NCI-H1436 treated with DMSO at 0.1 percent for 48 hours (cell line): Measurements from ENCODE around the gene ABCC8.

Experiments
- DNase-seq: peaks from one replicate; lab custom pipeline; 2025; lab: John Stamatoyannopoulos, UW

The ABCC8 gene

DNA sequence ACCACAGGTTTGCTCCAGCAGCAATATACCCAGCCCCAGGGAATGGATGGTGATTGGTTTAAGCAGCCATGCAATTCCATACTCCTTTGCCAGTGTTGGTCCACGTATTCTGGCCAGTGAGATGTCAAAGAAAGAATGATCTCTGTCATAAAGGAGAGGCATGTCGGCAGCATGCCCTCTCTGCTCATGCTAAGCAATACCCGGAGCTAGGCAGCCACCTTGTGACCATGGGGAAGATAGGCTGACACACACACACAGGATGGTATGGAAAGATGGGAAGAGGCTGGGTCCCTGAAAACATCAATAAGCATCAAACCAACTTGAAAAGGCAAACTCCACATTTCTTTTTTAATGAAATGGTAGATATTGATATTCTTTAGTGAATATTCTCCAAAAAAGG lies 5.1 kb downstream of the ABCC8 start:
- no peak for DNase-seq

GRCh38 chr11:17469998-17470397 lies 6.6 kb downstream of the ABCC8 start:
- DNase-seq, result no peak

GRCh38 chr11:17468122-17468521 lies 8.5 kb downstream of the ABCC8 start:
- DNase-seq, result no peak

- DNase-seq, result no peak
These were observed 13.0 kb downstream of the ABCC8 start for GRCh38 chr11:17463546-17464174.

GRCh38 chr11:17462940-17463339 lies 13.7 kb downstream of the ABCC8 start:
- DNase-seq, result no peak

DNA sequence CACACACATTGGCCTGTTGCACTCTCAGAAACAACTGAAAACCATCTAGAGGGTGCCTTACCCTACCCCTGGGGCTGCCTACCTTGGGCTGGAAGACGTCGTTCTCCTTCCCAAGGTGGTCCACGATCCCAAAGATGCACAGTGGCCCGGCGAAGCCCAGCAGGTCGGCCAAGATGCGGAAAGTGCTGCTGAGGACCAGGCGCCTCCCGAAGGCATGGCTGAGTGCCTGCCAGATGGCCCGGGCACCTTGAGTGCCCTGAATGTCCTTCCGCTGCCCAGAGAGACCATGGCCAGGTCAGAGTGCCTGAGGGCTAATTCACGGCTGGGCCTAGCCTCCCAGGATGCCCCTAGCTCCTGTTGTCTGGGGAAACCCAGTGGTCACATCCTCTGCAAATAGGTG lies 16.2 kb downstream of the ABCC8 start:
- no peak for DNase-seq

GRCh38 chr11:17459236-17459896 lies 17.3 kb downstream of the ABCC8 start:
- no peak for DNase-seq

DNA sequence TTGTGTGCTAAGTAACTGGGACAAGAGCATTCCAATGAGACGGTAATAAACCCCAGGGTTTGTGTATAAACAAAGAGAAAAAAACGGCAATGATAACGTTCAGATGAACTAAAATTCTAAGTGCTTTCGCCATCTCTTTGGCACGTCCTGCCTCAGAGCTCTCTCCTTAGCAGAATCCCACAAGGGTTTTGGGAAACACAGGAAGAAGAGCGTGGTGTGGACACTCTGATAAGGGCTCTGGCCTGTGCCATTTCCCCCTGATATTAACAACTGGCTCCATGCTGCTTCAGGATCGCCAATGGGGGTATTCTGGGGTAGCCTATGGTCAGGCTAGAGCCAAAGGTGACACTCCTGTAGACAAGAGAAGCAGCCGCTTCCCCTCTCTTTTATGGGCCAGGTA lies 18.4 kb downstream of the ABCC8 start:
- DNase-seq, result no peak

GRCh38 chr11:17457396-17458173 lies 19.1 kb downstream of the ABCC8 start:
- DNase-seq, result no peak

- DNase-seq, result no peak
These were observed 24.0 kb downstream of the ABCC8 start for GRCh38 chr11:17452668-17453067.

DNA sequence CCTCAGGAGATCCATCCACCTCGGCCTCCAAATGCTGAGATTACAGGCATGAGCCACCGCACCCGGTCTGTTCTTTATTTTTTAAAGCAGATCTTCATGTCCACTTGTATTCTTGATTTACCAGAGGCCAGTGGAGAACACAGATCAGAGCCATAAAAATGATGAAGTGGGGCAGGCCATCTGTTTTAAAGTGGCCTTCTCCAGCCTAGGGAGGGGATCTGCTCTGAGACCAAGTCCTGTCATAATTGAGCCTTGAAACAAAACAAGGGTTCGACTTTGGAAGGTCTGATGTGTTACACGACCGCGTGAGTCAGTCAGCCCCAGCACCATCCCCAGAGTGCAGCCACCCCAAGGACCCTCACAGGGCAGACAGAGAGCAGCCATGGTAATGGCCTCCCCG lies 27.5 kb downstream of the ABCC8 start:
- no peak for DNase-seq

- no peak for DNase-seq
These were observed 30.2 kb downstream of the ABCC8 start for GRCh38 chr11:17446482-17446881.

GRCh38 chr11:17445240-17445795 lies 31.3 kb downstream of the ABCC8 start:
- DNase-seq, result no peak

DNA sequence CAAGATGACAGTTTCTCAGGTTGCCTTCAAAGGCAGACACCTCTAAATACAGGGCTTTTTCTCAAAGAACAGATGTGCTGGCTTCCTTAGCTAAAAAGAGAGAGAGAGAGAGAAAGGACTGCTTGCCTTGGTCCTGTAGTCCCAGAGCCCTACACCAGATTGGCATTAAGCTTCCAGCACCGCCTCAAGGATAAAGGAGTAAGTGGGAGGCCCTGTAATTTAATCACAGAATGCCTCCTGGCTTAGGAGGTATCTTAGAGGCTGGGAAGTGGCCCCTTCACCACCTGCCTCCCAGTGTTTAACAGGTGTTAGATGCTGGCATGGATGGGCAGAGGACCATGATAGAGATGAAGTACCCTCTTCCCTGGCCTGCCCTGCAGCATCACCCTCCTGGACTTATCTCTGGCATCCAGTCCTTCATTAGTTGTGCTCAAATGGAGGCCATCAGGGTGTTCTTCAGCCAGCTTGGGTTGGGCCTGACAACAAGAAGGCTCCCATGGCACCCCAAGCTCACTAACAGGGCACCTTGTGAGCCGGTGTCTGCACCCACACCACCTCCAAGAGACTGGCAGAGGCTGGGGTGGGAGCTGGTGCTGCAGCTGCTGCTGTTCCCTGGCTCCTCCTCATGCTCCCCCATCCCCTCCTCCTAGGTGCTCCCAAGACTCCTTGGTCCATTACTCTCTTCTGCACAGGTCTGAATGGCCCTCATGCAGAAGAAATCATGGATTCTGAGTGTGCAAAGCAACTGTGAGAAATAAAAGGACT lies 32.5 kb downstream of the ABCC8 start:
- no peak for DNase-seq

- DNase-seq, result no peak
These were observed 33.2 kb downstream of the ABCC8 start for GRCh38 chr11:17443423-17443822.

DNA sequence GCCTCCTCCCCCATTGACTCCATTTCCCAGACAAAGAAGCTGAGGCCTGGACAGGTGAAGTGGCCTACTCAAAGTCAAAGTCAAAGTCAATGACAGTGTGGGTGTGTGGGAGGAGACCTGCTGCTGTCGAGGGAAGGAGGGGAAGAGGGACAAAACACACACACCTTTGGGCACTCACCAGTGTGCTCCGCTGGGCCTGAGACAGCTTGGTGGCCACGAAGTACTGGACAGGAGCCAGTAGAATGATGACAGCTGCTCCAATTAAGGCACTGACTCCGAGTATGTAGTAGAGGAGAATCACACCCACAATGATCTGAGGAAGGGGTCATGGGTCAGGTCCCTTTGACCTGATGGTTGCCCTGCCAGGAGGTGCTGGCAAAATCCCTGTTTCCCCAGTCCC lies 33.6 kb downstream of the ABCC8 start:
- no peak for DNase-seq

- DNase-seq, result peak; percentile 56
These were observed 37.3 kb downstream of the ABCC8 start for GRCh38 chr11:17439316-17439782.

- DNase-seq, result no peak
These were observed 39.3 kb downstream of the ABCC8 start for GRCh38 chr11:17437366-17437765.

DNA sequence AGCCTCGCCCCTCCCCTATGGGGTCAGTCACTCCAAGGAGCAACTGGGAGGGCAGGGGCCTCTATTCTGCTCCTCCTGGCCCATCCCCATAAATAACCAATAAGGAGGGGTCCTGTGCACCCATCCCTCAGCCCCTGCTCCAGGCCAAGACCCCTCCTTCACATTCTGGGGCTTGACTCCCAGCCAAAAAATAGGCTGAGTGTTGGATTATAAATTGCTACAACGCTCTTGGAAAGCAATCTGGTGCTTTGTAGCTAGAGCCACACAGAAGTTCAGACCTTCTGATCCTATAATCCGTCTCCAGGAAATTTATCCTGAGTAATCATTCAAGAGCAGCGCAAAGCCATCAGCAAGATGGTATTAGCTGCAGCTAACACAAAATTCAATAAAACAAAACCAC lies 42.5 kb downstream of the ABCC8 start:
- DNase-seq, result no peak

- DNase-seq, result no peak
These were observed 44.6 kb downstream of the ABCC8 start for GRCh38 chr11:17432002-17432401.

- no peak for DNase-seq
These were observed 45.5 kb downstream of the ABCC8 start for GRCh38 chr11:17431139-17431538.

DNA sequence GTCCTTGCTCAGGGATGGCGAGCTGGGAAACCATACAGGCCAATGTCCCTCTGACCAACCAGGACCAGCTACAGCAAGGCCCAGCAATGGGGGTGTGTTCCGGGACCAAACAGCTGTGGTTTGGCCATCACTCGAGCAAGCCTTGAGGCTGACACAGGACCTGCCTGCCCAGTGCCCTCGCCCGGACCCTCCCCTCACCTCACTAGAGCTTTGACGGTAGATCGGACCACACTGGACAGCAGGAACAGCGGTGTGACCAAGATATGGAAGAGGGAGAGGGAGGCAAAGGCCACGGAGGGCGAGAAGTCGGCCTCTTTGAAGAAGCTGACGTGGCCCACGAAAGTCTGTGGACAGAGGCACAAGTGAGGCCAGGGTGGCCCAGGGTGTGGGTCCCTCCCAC lies 46.0 kb downstream of the ABCC8 start:
- no peak for DNase-seq
